ENCODE data around the gene MAOA.

MAOA gene

DNA sequence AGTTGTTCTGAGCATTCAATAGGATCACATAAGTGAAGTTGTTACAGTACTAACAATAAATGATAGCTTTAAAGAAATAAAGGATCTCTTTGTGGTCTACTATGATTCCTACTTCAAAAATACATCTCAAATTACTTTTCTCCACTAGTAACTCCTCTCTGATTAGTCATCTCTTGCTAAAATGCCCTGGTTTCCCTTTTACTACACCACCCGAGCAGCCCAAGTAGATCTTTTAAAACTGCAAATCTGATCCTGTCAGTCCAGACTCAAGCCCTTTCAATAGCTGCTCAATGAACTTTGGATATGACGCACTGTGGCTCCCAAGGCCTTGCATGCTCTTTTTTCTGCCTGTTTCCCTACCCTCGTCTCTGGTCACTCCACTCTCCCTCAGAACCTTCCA, 97.5 kb downstream of the MAOA start:
- Histone ChIP-seq H3K79me2 (ENCODE audit: control insufficient read depth, insufficient read depth, low read length, unreplicated experiment) (no peaks in the 10 kb centered on the region), H3K4me1 (ENCODE audit: control insufficient read depth, insufficient read depth, low read length, unreplicated experiment) (peaks cover 8% of the 10 kb centered on the region), H3K27ac (ENCODE audit: low read depth, low read length) (no peak overlapping the region), H3K4me3 (ENCODE audit: low read depth, low read length) (no peak overlapping the region), H2AFZ (ENCODE audit: low read length, unreplicated experiment) (no peak overlapping the region), H3K36me3 (ENCODE audit: insufficient read depth, low read length) (no peaks in the 10 kb centered on the region), H3K27me3 (ENCODE audit: insufficient read depth, low read length) (no peaks in the 10 kb centered on the region)

GRCh38 chrX:43756076-43756475, 100.0 kb downstream of the MAOA start:
- peaks cover 4% of the 10 kb centered on the region for H3K4me1 ChIP-seq (ENCODE audit: control insufficient read depth, insufficient read depth, low read length, unreplicated experiment)
- H3K27me3 ChIP-seq (ENCODE audit: insufficient read depth, low read length): no peaks in the 10 kb centered on the region
- H3K36me3 ChIP-seq (ENCODE audit: insufficient read depth, low read length): no peaks in the 10 kb centered on the region
- H3K79me2 ChIP-seq (ENCODE audit: control insufficient read depth, insufficient read depth, low read length, unreplicated experiment): no peaks in the 10 kb centered on the region
- H2AFZ ChIP-seq (ENCODE audit: low read length, unreplicated experiment): no peak overlapping the region
- H3K4me3 ChIP-seq (ENCODE audit: low read depth, low read length): no peak overlapping the region
- no peak overlapping the region for H3K27ac ChIP-seq (ENCODE audit: low read depth, low read length)

GRCh38 chrX:43758044-43758443, 101.9 kb downstream of the MAOA start:
- no peaks in the 10 kb centered on the region for H3K79me2 ChIP-seq (ENCODE audit: control insufficient read depth, insufficient read depth, low read length, unreplicated experiment)
- H3K27ac ChIP-seq (ENCODE audit: low read depth, low read length): no peak overlapping the region
- H3K4me1 ChIP-seq (ENCODE audit: control insufficient read depth, insufficient read depth, low read length, unreplicated experiment): peaks cover 4% of the 10 kb centered on the region
- H3K27me3 ChIP-seq (ENCODE audit: insufficient read depth, low read length): no peaks in the 10 kb centered on the region
- H3K36me3 ChIP-seq (ENCODE audit: insufficient read depth, low read length): no peaks in the 10 kb centered on the region
- H2AFZ ChIP-seq (ENCODE audit: low read length, unreplicated experiment): no peak overlapping the region
- H3K4me3 ChIP-seq (ENCODE audit: low read depth, low read length): no peak overlapping the region

- Histone ChIP-seq H3K27me3 (ENCODE audit: insufficient read depth, low read length) (peaks cover 4% of the 10 kb centered on the region; the same call in 1 of the 2 replicates), H3K79me2 (ENCODE audit: control insufficient read depth, insufficient read depth, low read length, unreplicated experiment) (no peaks in the 10 kb centered on the region), H3K4me1 (ENCODE audit: control insufficient read depth, insufficient read depth, low read length, unreplicated experiment) (no peaks in the 10 kb centered on the region), H3K27ac (ENCODE audit: low read depth, low read length) (no peak overlapping the region), H2AFZ (ENCODE audit: low read length, unreplicated experiment) (no peak overlapping the region), H3K4me3 (ENCODE audit: low read depth, low read length) (no peak overlapping the region), H3K36me3 (ENCODE audit: insufficient read depth, low read length) (no peaks in the 10 kb centered on the region)
These were observed 130.0 kb downstream of the MAOA start for GRCh38 chrX:43785930-43786591.
